LNCaP clone FGC (cell line): ENCODE results near the gene ACTN1.
A peak's percentile ranks its signal among the peaks of the same experiment; 100 is the strongest.

Experiments
- DNase-seq: peaks from one replicate; pipeline ENCODE4 v3.0.0-alpha.2; 2011; ENCODE audit warnings: low read depth
- H3K4me3 ChIP-seq: 2 replicates; pipeline ENCODE4 v1.5.1; 2011; ENCODE audit warnings: mild to moderate bottlenecking, low read depth, low read length, control low read depth
- TF ChIP-seq, protein P1 (sequence below): IDR thresholded peaks from 2 replicates; pipeline ENCODE4 v1.5.1; 2012; ENCODE audit warnings: mild to moderate bottlenecking; ENCODE audit not compliant: control insufficient read depth, insufficient read depth; ENCODE audit errors: extremely low read depth

ACTN1 gene

DNA sequence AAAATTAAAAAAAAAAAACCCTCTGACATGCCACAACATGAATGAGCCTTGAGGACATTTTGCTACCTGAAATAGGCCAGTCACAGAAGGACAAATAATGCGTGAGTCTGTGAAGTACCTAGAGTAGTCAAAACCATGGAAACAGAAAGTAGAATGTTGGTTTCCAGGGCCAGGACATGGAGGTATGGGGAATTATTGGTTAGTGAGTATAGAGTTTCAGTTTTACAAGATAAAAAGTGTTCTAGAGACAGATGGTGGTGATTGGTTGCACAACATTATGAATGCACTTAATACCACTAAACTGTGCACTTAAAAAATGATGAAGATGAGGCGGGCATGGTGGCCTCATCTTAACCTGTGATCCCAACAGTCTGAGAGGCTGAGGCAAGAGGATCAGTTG is 138.6 kb downstream of the ACTN1 start:
- TF ChIP-seq, protein P1, sequence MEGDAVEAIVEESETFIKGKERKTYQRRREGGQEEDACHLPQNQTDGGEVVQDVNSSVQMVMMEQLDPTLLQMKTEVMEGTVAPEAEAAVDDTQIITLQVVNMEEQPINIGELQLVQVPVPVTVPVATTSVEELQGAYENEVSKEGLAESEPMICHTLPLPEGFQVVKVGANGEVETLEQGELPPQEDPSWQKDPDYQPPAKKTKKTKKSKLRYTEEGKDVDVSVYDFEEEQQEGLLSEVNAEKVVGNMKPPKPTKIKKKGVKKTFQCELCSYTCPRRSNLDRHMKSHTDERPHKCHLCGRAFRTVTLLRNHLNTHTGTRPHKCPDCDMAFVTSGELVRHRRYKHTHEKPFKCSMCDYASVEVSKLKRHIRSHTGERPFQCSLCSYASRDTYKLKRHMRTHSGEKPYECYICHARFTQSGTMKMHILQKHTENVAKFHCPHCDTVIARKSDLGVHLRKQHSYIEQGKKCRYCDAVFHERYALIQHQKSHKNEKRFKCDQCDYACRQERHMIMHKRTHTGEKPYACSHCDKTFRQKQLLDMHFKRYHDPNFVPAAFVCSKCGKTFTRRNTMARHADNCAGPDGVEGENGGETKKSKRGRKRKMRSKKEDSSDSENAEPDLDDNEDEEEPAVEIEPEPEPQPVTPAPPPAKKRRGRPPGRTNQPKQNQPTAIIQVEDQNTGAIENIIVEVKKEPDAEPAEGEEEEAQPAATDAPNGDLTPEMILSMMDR, result no peak
- no peak for DNase-seq
- no peak overlapping the region for H3K4me3 ChIP-seq

DNA sequence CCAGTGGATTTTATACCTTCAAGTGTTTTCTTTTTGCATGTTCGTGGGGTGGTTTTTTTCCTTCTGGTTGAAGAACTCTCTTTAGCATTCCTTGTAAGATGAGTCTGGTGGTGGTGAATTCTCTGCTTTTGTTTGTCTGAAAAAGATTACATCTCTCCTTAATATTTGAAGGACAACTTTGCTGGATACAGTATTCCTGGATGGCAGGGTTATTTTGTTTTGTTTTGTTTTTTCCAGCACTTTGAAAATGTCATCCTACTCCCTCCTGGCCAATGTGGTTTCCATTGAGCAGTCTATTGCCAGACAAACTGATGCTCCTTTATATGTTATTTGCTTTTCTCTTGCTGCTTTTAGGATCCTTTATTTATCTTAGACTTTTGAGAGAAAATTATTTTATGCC is 143.0 kb downstream of the ACTN1 start:
- TF ChIP-seq, protein P1, result no peak
- DNase-seq, result no peak
- no peak overlapping the region for H3K4me3 ChIP-seq

DNA sequence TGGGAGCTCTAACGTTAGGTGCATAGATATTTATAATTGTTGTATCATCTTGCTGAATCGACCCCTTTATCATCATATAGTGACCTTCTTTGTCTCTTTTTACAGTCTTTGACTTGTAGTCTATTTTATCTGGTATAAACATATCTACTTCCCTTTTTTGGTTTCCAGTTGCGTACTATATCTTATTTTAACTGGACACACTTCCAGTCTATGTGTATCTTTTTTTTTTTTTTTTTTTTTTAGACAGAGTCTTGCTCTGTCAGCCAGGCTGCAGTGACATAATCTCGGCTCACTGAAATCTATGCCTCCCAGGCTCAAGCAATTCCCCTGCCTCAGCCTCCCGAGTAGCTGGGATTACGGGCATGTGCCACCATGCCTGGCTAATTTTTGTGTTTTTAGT is 144.3 kb downstream of the ACTN1 start:
- TF ChIP-seq, protein P1, result no peak
- no peak for DNase-seq

DNA sequence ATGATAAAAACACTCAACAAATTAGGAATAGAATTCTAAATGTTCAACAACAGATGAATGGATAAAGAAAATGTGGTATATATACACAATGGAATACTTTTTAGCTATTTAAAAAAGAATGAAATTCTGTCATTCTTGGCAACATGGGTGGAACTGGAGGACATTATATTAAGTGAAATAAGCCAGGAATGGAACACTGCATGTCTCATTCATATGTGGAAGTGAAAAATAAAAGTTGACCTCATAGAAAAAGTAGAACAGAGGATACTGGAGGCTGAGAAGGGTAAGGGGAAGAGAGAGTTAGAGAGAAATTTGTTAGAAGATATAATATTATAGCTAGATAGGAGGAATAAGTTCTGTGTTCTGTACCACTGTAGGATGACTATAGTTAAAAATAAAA is 150.4 kb downstream of the ACTN1 start:
- H3K4me3 ChIP-seq, result no peak overlapping the region
- TF ChIP-seq, protein P1, result no peak
- no peak for DNase-seq

More for the DNA sequence above, 144.3 kb downstream of the ACTN1 start:
- H3K4me3 ChIP-seq, result no peak overlapping the region

DNA sequence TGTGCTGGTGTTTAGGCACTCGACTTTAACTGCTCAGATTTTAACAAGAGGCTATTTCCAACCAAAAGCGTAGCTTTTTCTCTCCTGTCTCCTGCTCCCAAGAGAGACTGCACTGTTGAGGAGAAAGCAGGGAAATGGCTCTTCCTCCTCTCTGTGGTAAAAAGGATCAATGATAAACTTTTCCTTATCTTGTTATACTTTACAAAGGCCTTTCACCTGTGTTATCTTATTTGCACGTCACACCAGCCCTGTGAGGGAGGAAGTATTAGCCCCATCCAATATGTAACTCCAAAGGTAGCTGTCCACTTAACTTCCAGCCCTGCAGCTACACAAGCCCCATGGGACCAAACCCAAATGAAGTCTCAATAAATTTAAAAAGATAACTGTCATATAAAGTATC is 153.4 kb downstream of the ACTN1 start:
- no peak for DNase-seq
- H3K4me3 ChIP-seq, result no peak overlapping the region
- TF ChIP-seq, protein P1, result no peak

DNA sequence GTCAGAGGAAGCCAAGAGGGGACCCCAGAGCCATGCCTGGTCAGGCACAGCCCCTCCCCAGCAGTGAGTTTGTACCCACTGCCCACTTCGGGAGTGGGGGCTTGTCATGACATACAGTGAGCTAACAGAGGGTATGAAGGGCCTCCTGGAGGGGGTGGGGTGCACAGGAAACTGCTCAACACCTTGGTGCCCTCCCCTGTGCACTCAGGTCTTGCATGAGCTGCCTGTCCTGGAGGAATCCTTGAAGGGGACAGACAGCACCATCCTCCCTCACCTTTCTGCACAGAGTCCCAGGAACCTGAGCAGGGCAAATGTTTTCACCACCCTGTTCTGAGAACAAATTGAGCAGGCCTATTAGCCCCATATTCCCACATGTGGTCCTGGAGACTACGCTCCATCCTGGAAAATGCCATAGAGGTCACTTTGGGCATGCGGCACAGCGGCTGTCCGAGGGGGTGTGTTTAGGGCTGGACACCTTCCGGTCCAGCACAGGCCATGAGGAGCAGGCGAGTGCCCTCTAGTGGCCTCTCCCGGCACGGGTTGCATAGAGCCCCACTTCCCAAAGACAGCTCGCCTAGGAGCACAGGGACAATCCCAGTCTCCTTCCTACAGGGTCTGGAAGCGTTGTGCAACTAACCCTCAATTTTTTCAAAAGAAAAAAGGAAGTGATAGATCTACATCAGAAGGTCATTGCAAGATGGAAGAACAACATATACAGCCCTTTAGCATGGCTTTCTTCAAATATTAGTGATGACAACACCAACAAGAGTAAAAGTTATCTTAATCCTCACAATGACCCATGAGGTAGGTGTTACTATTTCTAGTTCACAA is 154.4 kb downstream of the ACTN1 start:
- peak; percentile 42 for DNase-seq
- TF ChIP-seq, protein P1, result peak; percentile 92
- no peak overlapping the region for H3K4me3 ChIP-seq

DNA sequence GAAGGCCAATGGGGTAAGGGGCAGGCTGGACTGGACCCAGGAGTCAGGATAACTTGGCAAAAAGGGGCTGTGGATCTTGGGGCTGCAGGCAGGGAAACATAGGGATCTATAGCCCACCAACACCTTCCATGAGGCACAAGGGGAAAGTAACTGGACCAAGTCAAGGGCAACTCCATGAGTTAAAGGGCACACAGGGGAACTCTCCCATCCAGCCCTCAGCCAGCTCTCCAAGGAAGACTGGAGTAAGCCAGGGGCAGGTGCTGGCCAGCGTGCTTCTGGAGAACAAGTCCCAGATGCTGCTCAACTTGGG is 154.9 kb downstream of the ACTN1 start:
- H3K4me3 ChIP-seq, result no peak overlapping the region
- TF ChIP-seq, protein P1, result no peak
- no peak for DNase-seq
